SK-N-SH (cell line): ENCODE measurements around the gene TADA2A. TPM values are rescaled to one million over a fixed set of nuclear protein-coding genes. Genes with fewer than 3 reads are reported as not detected.

Experiments
- CTCF ChIA-PET: fragments of 300-600, 350-600 bp; formaldehyde crosslinking; extraction: SDS; loops from one replicate; lab custom pipeline; 2021; lab: Yijun Ruan, JAX
- POLR2A ChIA-PET: fragments of 350-600 bp; sonication (Branson Sonifier 250); formaldehyde crosslinking; extraction: SDS; loops from one replicate; lab custom pipeline; 2020; ENCODE audit warnings: antibody characterized with exemption, inconsistent platforms; lab: Yijun Ruan, JAX
- DNase-seq: peaks from one replicate; pipeline ENCODE4 v3.0.0; 2012
- H2AFZ ChIP-seq: fragments of 200-600 bp; sonication (generic); 2 replicates; pipeline ENCODE4 v1.8.1; 2016; ENCODE audit warnings: antibody characterized with exemption, mild to moderate bottlenecking, low read depth
- H3F3A ChIP-seq: fragments of 200-600 bp; sonication (generic); replicated peaks from 2 replicates; pipeline ENCODE3; 2016; ENCODE audit warnings: antibody characterized with exemption, mild to moderate bottlenecking; ENCODE audit not compliant: insufficient read depth
- H3K27ac ChIP-seq, 2 experiments: fragments of 200-500 bp in 1 of 2; fragments of 200-600 bp in 1 of 2; sonication (Bioruptor generic) in 1 of 2; sonication (generic), shearing (Covaris generic) in 1 of 2; 2 replicates each; pipeline versions ENCODE4 v1.5.1 to v1.6.1; 2014 to 2016; ENCODE audit warnings: low read depth in 2 of 2, inconsistent platforms in 1 of 2, low read length in 1 of 2, mild to moderate bottlenecking in 1 of 2, mixed read lengths in 1 of 2
- H3K27me3 ChIP-seq: fragments of 200-600 bp; sonication (generic), shearing (Covaris generic); 2 replicates; pipeline ENCODE4 v1.6.1; 2016; ENCODE audit warnings: mixed run types; ENCODE audit not compliant: insufficient read depth
- H3K36me3 ChIP-seq, 2 experiments: fragments of 200-500 bp in 1 of 2; fragments of 200-600 bp in 1 of 2; sonication (Bioruptor generic) in 1 of 2; sonication (generic) in 1 of 2; replicated peaks in 1 of 2; 2 replicates each; pipeline versions ENCODE3 to v1.5.1; 2014 to 2016; ENCODE audit warnings: low read length in 1 of 2, mild to moderate bottlenecking in 1 of 2; ENCODE audit not compliant: insufficient read depth in 2 of 2, control insufficient read depth in 1 of 2
- H3K4me1 ChIP-seq, 2 experiments: fragments of 200-500 bp in 1 of 2; fragments of 200-600 bp in 1 of 2; sonication (Bioruptor generic) in 1 of 2; sonication (generic), shearing (Covaris generic) in 1 of 2; 2 replicates each; pipeline versions ENCODE4 v1.5.1 to v1.6.1; 2014 to 2016; ENCODE audit warnings: low read depth in 1 of 2, low read length in 1 of 2, mixed run types in 1 of 2; ENCODE audit not compliant: insufficient read depth in 2 of 2, control insufficient read depth in 1 of 2
- H3K4me2 ChIP-seq: fragments of 200-600 bp; sonication (generic), shearing (Covaris generic); 2 replicates; pipeline ENCODE4 v1.6.1; 2017; ENCODE audit warnings: mixed run types
- H3K4me3 ChIP-seq, 2 experiments: fragments of 200-500 bp in 1 of 2; fragments of 200-600 bp in 1 of 2; sonication (Bioruptor generic) in 1 of 2; sonication (generic), shearing (Covaris generic) in 1 of 2; 2 replicates each; pipeline versions ENCODE4 v1.5.1 to v1.8.1; 2014 to 2016; ENCODE audit warnings: low read depth in 2 of 2, inconsistent platforms in 1 of 2, low read length in 1 of 2, mild to moderate bottlenecking in 1 of 2, mixed read lengths in 1 of 2, moderate library complexity in 1 of 2
- H3K79me2 ChIP-seq: fragments of 200-600 bp; sonication (generic); 2 replicates; pipeline ENCODE4 v1.8.1; 2017; ENCODE audit warnings: mild to moderate bottlenecking; ENCODE audit not compliant: insufficient read depth
- H3K9ac ChIP-seq: fragments of 200-600 bp; sonication (generic); 2 replicates; pipeline ENCODE4 v1.6.1; 2017; ENCODE audit warnings: mixed run types
- H3K9me2 ChIP-seq: fragments of 200-600 bp; sonication (generic); 2 replicates; pipeline ENCODE4 v1.6.1; 2017; ENCODE audit warnings: mixed run types
- H3K9me3 ChIP-seq: fragments of 200-600 bp; sonication (generic); 2 replicates; pipeline ENCODE4 v1.6.1; 2017; ENCODE audit warnings: mixed run types, mild to moderate bottlenecking, moderate library complexity
- H4K20me1 ChIP-seq: fragments of 200-600 bp; sonication (generic); 2 replicates; pipeline ENCODE4 v1.6.1; 2017; ENCODE audit warnings: mild to moderate bottlenecking, mixed run types; ENCODE audit not compliant: insufficient read depth
- CHD2 ChIP-seq: fragments of 150-350 bp; IDR thresholded peaks from 2 replicates; pipeline ENCODE4 v1.6.1; 2018; ENCODE audit warnings: low read length; ENCODE audit not compliant: partially characterized antibody
- ELF1 ChIP-seq: IDR thresholded peaks from 2 replicates; pipeline ENCODE4 v1.4.0; 2012
- EP300 ChIP-seq, 2 experiments: IDR thresholded peaks; 2 replicates each; pipeline versions ENCODE4 v1.4.0 to v1.6.1; 2012; ENCODE audit warnings: borderline replicate concordance in 1 of 2, low read depth in 1 of 2, low read length in 1 of 2
- FOSL2 ChIP-seq: IDR thresholded peaks from 2 replicates; pipeline ENCODE4 v1.4.0; 2012; ENCODE audit warnings: low read depth, mild to moderate bottlenecking, moderate library complexity, borderline replicate concordance
- FOXJ3 ChIP-seq: sonication (generic); formaldehyde crosslinking; IDR thresholded peaks from 2 replicates; pipeline ENCODE4 v1.5.1; 2020; ENCODE audit warnings: mild to moderate bottlenecking, missing genetic modification reagents
- GABPA ChIP-seq: IDR thresholded peaks from 2 replicates; pipeline ENCODE4 v1.4.0; 2012; ENCODE audit warnings: low read depth, mild to moderate bottlenecking
- IRF3 ChIP-seq: fragments of 150-350 bp; IDR thresholded peaks from 2 replicates; pipeline ENCODE4 v1.6.1; 2016; ENCODE audit warnings: mild to moderate bottlenecking, low read depth, low read length
- MEF2A ChIP-seq: IDR thresholded peaks from 2 replicates; pipeline ENCODE4 v1.4.0; 2012; ENCODE audit warnings: low read depth, borderline replicate concordance
- MXI1 ChIP-seq: IDR thresholded peaks from 2 replicates; pipeline ENCODE4 v1.6.1; 2012; ENCODE audit warnings: mild to moderate bottlenecking, low read depth, low read length, improper control_type of control experiment
- NFIC ChIP-seq: IDR thresholded peaks from 2 replicates; pipeline ENCODE4 v1.4.0; 2012; ENCODE audit warnings: borderline replicate concordance
- NRF1 ChIP-seq: IDR thresholded peaks from 2 replicates; pipeline ENCODE4 v1.6.1; 2012; ENCODE audit warnings: low read depth, mild to moderate bottlenecking, low read length
- PBX3 ChIP-seq: IDR thresholded peaks from 2 replicates; pipeline ENCODE4; 2012
- POLR2AphosphoS5 ChIP-seq: IDR thresholded peaks from 2 replicates; pipeline ENCODE4 v1.6.1; 2012; ENCODE audit warnings: low read depth, low read length
- RAD21 ChIP-seq: IDR thresholded peaks from 2 replicates; pipeline ENCODE4 v1.6.1; 2012; ENCODE audit warnings: mild to moderate bottlenecking, low read length
- RCOR1 ChIP-seq: fragments of 150-350 bp; IDR thresholded peaks from 2 replicates; pipeline ENCODE4 v1.6.1; 2017; ENCODE audit warnings: antibody characterized with exemption, low read length
- RFX5 ChIP-seq: IDR thresholded peaks from 2 replicates; pipeline ENCODE4 v1.6.1; 2012; ENCODE audit warnings: mild to moderate bottlenecking, improper control_type of control experiment, low read length
- RXRA ChIP-seq: IDR thresholded peaks from 2 replicates; pipeline ENCODE4 v1.4.0; 2012; ENCODE audit warnings: low read depth, mild to moderate bottlenecking, borderline replicate concordance
- SIN3A ChIP-seq: IDR thresholded peaks from 2 replicates; pipeline ENCODE4 v1.6.1; 2012; ENCODE audit warnings: low read depth, mild to moderate bottlenecking, low read length, moderate library complexity, borderline replicate concordance
- SMC3 ChIP-seq: IDR thresholded peaks from 2 replicates; pipeline ENCODE4 v1.6.1; 2012; ENCODE audit warnings: low read depth, low read length, improper control_type of control experiment
- TAF1 ChIP-seq: IDR thresholded peaks from 2 replicates; pipeline ENCODE4 v1.6.1; 2012; ENCODE audit warnings: low read depth, mild to moderate bottlenecking, low read length, moderate library complexity, borderline replicate concordance
- TCF12 ChIP-seq: IDR thresholded peaks from 2 replicates; pipeline ENCODE4 v1.4.0; 2012
- USF2 ChIP-seq: fragments of 150-350 bp; IDR thresholded peaks from 2 replicates; pipeline ENCODE4 v1.6.1; 2017; ENCODE audit warnings: antibody characterized with exemption, low read length, low read depth, borderline replicate concordance
- YY1 ChIP-seq: IDR thresholded peaks from 2 replicates; pipeline ENCODE4 v1.4.0; 2012; ENCODE audit warnings: low read depth, mild to moderate bottlenecking
- WGBS: methylation state at CpG from one replicate; pipeline ENCODE4 v1.1.6; 2017; ENCODE audit warnings: low lambda C conversion rate; 5-methylcytosine and 5-hydroxymethylcytosine counted together
- polyA plus RNA-seq, 3 experiments: library from polyadenylated mRNA; depleted of rRNA; stranded (reverse); fragments of >200 nt; gene quantifications; 2 replicates each; pipeline ENCODE4 v1.2.3, GENCODE V29; 2012
- TF ChIP-seq, protein P1 (sequence below): IDR thresholded peaks from 2 replicates; pipeline ENCODE4 v1.4.0; 2012; ENCODE audit warnings: low read depth

The TADA2A gene
- polyA plus RNA-seq, 1 of the 3 experiments (the other 2 are of a cell fraction): 9.7 TPM

GRCh38 chr17:37375706-37376105 lies 31.0 kb upstream of the TADA2A start, which contains the start of gene C17orf78:
TSS of gene C17orf78 (plus strand) at chr17:37375985. CDS start at chr17:37376093, 108 bp downstream.
- 95% methylated on average over 7 of the region's 7 CpGs for WGBS
- CTCF ChIA-PET: interaction anchor here (0.6 to 6.7 kb wide), 5 partner anchors 10 to 22 kb away, joined by 3 to 101 read pairs (median 7); no protein-coding TSS in a partner anchor
- POLR2A ChIA-PET: interaction anchor here (0.5 to 0.7 kb wide), 2 partner anchors 16 to 112 kb away, joined by 3 to 5 read pairs; no protein-coding TSS in a partner anchor

GRCh38 chr17:37382056-37382455 lies 24.6 kb upstream of the TADA2A start:
- POLR2A ChIA-PET: no interaction called here
- no peaks in the 10 kb centered on the region for H3K9me3 ChIP-seq
- no peaks in the 10 kb centered on the region for H3K27me3 ChIP-seq
- H3K27ac ChIP-seq: no peak overlapping the region
- H3K79me2 ChIP-seq: peaks cover 3% of the 10 kb centered on the region; the same call in 1 of the 2 replicates
- no peaks in the 10 kb centered on the region for H3K9me2 ChIP-seq
- H3K9ac ChIP-seq: no peak overlapping the region
- no peak overlapping the region for H3K4me3 ChIP-seq
- no peak overlapping the region for H3K4me2 ChIP-seq
- DNase-seq: no peak
- H4K20me1 ChIP-seq: no peaks in the 10 kb centered on the region
- H3F3A ChIP-seq: no peaks in the 10 kb centered on the region
- H3K36me3 ChIP-seq: no peaks in the 10 kb centered on the region
- CTCF ChIA-PET: interaction anchor here (2.2 kb wide), 1 partner anchor 8 kb away, joined by 17 read pairs; no protein-coding TSS in a partner anchor
- 92% methylated on average over 1 of the region's 1 CpG for WGBS
- H2AFZ ChIP-seq: no peak overlapping the region
- H3K4me1 ChIP-seq: peaks cover 0 to 2% of the 10 kb centered on the region in 2 experiments; a peak in 1 of 4 replicates
- TF ChIP-seq EP300 (IDR thresholded peaks at IDR 0.05; ENCODE audit: borderline replicate concordance in 1 of 2, low read depth in 1 of 2, low read length in 1 of 2): no peak
- no peak for TF ChIP-seq USF2
- TF ChIP-seq, protein P1, sequence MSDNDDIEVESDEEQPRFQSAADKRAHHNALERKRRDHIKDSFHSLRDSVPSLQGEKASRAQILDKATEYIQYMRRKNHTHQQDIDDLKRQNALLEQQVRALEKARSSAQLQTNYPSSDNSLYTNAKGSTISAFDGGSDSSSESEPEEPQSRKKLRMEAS: no peak
- TF ChIP-seq SIN3A: no peak
- TF ChIP-seq FOSL2: no peak
- TF ChIP-seq NFIC: no peak
- TF ChIP-seq TAF1: no peak
- no peak for TF ChIP-seq MEF2A
- no peak for TF ChIP-seq ELF1
- TF ChIP-seq MXI1: no peak
- TF ChIP-seq POLR2AphosphoS5: no peak
- TF ChIP-seq NRF1: no peak
- no peak for TF ChIP-seq TCF12

More at GRCh38 chr17:37375706-37376105, 31.0 kb upstream of the TADA2A start, which contains the start of gene C17orf78:
- Histone ChIP-seq H3K27ac (no peak within 1 kb of the TSS), H3K36me3 (no peaks in the 10 kb centered on the region), H3K9me3 (no peaks in the 10 kb centered on the region), H3K9ac (no peak within 1 kb of the TSS), H4K20me1 (no peaks in the 10 kb centered on the region), H3K4me2 (no peak within 1 kb of the TSS), H3K9me2 (no peaks in the 10 kb centered on the region), H3K27me3 (no peaks in the 10 kb centered on the region), H3K4me1 (no peaks in the 10 kb centered on the region), H3K4me3 (no peak within 1 kb of the TSS), H3F3A (peaks cover 8% of the 10 kb centered on the region), H3K79me2 (no peaks in the 10 kb centered on the region), H2AFZ (no peak within 1 kb of the TSS)
- no peak for DNase-seq
- TF ChIP-seq MEF2A (no peak), RXRA (no peak), RAD21 (no peak), RCOR1 (no peak), GABPA (no peak), YY1 (no peak), CHD2 (no peak), FOXJ3 (CRISPR knock-in tag) (no peak), NFIC (no peak), PBX3 (no peak), POLR2AphosphoS5 (no peak), EP300 (IDR thresholded peaks at IDR 0.05; ENCODE audit: borderline replicate concordance in 1 of 2, low read depth in 1 of 2, low read length in 1 of 2) (no peak), RFX5 (no peak), IRF3 (no peak), SMC3 (no peak)
- TF ChIP-seq, protein P1: no peak
